ENCODE measurements around the gene TBC1D3B.
"Not testable (repeated sequence)": the region's sequence is repeated elsewhere in the genome, so short reads cannot be mapped to it uniquely, and the experiment has no call there.

The TBC1D3B gene

DNA sequence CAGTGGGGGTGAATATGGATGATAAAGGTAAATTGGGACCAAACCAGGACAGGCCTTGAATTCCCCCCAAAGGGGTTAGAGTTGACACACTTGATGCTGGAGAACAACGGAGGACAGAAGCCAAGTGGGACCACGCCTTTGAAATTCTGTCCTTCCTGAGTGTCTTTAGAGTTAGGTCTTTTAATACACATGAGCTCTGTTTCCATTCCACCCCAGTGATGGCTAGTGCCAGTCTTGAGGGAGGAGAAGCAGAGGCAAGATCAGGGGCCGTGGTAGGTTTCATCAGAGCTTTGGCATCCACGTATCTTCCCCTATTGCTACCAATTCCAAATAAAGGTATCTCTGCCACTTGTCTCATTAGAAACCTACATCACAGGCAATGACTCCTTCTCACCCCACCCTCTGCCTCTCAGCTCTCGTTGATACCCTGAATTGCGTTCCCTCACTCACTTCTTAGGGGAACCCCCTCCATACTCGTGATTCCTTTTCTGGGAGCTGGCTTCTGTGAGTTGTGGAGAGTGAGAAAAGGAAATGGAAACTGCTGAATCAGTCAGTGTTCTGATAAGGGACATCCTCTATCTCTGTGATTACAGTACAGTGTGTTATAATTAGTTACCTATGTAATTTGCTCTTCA, 22.5 kb upstream of the TBC1D3B start:
- DNase-seq = no peak

DNA sequence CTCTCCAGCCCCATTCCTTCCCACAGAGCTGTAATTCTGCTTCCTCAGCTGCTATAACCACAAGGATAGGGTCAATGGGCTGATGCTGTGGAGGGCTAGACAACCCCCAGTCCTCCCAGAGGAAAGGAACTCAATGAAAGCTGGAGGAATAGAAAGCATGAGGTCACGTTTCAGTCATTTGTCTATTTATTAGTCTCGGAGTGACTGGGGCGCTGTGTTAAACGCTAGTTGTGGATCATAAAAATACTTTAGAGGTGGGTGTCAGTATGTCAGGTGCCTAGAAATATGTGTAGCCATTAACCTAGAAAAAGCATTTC, 20.9 kb upstream of the TBC1D3B start:
- no peak for DNase-seq

DNA sequence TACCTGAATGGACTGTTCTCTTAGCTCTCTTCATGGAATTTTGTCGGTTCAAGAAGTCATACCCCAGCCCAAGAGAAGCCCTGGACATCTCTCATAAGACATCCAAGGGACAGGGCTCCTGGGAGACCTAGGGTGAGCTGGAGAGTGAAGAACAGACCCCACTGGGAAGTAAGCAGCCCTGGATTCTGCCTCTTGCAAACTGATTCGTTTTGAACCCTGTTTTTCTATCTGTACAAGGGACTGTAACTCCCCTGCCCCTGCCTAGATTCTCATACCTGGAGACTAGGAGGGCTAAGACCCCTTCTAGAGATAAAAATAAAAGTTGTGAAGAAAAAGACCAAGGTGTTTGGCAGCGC, 19.7 kb upstream of the TBC1D3B start:
- no peak for DNase-seq

GRCh38 chr17:36195434-36196130, 19.1 kb upstream of the TBC1D3B start:
- DNase-seq = no peak

DNA sequence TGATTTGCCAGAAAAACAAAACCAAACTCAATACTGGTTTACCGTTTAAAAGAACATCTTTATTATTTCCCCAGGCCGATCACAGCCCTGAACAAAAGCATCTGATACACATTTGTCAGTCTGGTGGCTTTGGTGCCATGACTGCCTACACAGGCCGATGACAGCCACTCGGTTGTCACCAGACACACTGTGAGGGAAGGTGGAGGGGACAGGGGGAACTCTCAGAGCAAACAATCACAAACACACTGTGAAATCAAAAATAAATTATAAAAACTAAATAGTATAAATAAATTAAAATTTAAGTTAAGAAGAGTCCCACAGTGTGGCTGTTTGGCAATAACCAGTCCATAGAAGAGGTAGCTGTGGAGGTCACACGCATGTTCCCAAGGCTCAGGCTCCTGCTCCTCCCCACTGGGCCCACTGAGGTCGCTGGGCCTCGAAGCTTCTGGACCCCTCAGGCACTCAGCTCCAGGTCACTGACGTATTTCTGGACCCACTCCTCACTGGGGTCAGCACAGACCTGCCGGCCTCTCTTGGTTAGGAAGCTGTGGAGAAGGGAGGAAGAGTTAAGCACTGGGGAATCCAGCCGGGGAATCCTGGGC, 18.5 kb upstream of the TBC1D3B start:
- DNase-seq = not testable (repeated sequence)

DNA sequence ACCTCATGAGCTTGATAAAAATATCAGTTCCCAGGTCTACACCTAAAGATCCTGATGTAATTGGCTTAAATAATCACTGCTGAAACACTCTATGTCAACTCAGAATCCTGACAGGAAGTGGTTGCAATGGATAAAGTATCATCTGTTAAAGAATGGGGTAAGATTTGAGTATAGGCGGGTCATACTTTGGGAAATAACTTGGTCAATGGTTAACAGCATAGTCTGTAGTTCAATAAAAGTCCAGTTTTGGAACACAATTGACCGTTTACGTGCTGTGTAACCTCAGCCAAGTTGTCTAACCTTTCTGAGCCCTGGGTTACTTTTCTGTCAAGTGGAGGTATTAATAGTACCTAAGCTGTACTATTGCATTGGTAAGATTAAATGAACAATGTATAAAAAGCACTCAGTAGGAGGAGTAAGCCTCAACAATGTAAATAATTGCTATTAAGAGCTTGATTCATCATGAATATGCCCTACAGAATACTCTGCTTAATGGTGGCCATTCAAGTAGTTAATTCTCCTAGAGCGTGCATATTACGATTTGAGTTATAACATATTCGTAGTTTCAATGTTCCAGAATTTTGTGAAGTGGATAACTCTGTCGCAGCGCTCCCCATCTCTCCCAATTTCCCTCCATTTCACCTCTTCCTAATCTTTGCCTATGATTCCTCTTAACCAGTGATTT, 17.9 kb upstream of the TBC1D3B start:
- DNase-seq = not testable (repeated sequence)

- DNase-seq = no peak
Observed at GRCh38 chr17:36193216-36193775, 16.9 kb upstream of the TBC1D3B start.

DNA sequence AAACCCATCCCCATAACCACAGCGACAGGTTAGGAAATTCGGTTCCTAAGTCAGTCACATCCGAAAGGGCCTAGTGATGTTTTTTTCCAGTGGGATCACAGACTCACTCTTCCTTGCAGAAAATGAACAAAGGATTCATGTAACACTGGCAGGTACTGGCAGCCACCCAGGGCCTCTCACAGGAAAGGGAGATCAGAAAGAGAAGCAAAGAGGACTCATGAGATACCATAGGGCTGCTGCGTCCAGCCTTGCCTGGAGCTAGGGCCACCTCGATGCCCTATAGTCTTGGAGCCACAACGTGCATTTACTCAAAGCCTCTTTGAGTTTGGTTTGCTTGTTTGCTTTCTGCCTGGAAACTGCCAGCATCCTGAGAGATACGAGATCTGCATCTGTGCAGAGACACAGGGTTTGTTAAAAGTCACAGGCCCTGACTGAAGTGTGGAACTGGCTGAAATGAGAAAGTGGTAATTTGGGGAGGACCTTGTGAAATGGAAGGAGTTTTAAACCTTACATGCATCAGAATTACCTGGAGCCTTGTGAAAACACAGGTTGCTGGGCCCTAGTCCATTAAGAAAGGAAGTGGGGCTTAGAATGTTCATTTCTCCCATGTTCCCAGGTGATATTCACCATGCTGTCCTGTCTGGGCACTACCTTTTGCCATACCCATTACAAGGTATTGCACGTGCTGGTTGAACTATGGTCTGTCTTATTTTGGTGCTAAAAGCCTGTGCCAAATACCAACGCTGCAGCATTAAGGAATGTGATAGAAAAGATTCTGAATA, 14.3 kb upstream of the TBC1D3B start:
- DNase-seq = not testable (repeated sequence)

GRCh38 chr17:36189993-36190392, 13.6 kb upstream of the TBC1D3B start:
- not testable (repeated sequence) for DNase-seq

GRCh38 chr17:36188891-36189306, 12.5 kb upstream of the TBC1D3B start:
- no peak for DNase-seq

- DNase-seq = not testable (repeated sequence)
Observed at GRCh38 chr17:36187943-36188665, 11.7 kb upstream of the TBC1D3B start.

DNA sequence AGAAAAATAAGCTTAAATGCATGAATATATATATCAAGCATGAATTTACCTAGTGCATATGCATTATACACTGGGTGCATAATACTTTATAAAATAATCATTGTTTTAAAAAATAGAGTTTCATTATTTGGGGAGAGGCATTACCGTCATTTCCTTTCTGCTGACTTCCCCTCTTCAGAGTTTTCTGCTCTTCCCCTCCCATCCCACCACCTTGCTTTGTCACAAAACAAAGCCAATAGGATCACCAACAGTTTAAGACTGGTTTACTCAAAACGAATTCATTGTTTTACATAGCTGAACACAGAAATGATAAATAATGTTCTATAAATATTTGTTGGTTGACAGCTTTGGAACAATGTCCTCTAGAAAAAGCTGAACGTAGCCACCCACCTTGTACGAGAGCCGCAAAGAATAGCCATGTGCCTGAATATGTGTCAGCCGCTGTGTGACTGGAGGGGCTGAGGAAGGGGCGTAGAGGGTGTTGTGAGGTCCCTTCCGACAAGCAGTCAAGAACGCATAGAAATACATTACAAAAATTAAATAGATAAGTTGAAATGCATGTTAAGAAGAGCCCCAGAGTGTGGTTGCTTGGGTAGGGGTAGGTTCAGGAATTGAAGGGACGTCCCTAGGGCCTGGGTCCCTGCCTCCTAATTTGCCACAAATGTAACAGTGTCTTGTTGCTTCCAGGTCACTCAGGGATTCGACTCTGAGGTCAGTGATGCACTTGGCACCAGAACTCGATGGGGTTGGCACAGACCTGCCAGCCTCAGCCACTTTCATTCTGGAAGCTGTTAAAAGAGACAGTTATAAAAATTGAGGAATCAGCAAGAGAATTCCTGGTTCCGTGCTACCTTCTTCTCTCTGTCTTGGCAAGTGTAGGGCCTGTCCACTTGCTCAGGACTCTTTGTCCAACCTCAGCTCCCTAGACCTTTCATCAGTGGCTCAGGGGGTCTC, 10.7 kb upstream of the TBC1D3B start:
- not testable (repeated sequence) for DNase-seq

- DNase-seq = no peak
Observed at GRCh38 chr17:36185416-36185815, 9.0 kb upstream of the TBC1D3B start.

- DNase-seq = no peak
Observed at GRCh38 chr17:36184023-36184765, 7.8 kb upstream of the TBC1D3B start.

GRCh38 chr17:36183001-36183971, 6.8 kb upstream of the TBC1D3B start:
- no peak for DNase-seq

- DNase-seq = no peak
Observed at GRCh38 chr17:36182176-36183000, 6.0 kb upstream of the TBC1D3B start.

GRCh38 chr17:36181446-36182175, 5.2 kb upstream of the TBC1D3B start:
- DNase-seq = not testable (repeated sequence)

Data from NCI-H524 treated with DMSO at 0.1 percent for 48 hours (cell line).